ENCODE measurements around the gene MRPL19.

DNA sequence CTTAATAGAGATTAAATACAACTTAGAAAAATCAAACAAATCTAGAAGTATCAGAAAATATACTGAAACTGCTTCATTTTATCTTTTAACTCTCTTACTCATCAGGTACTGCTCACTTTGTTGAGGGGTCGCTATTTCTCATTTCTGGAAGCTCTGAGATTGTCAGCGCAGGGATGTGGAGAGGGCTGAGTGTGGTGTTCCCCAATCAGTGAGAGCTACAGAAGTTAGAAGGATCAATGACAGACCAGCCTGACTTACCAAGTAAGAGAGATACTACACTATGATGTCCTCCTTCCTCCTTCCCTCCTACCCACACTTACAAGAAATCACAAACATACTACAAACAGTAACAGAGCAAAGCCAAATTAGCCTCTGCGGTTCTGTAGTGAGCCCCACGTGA is 56.0 kb downstream of the MRPL19 start:
- TF ChIP-seq CTCF (IDR thresholded peaks at IDR 0.05): no peak
- no peak for TF ChIP-seq POLR2AphosphoS5 (IDR thresholded peaks at IDR 0.05; ENCODE audit: low read depth, low read length)
- TF ChIP-seq TCF7L2 (IDR thresholded peaks at IDR 0.05; ENCODE audit: low read depth, low read length): no peak
- TF ChIP-seq SIN3A (IDR thresholded peaks at IDR 0.05; ENCODE audit: borderline replicate concordance, insufficient read depth, low read depth, low read length): no peak
- TF ChIP-seq, protein P1, sequence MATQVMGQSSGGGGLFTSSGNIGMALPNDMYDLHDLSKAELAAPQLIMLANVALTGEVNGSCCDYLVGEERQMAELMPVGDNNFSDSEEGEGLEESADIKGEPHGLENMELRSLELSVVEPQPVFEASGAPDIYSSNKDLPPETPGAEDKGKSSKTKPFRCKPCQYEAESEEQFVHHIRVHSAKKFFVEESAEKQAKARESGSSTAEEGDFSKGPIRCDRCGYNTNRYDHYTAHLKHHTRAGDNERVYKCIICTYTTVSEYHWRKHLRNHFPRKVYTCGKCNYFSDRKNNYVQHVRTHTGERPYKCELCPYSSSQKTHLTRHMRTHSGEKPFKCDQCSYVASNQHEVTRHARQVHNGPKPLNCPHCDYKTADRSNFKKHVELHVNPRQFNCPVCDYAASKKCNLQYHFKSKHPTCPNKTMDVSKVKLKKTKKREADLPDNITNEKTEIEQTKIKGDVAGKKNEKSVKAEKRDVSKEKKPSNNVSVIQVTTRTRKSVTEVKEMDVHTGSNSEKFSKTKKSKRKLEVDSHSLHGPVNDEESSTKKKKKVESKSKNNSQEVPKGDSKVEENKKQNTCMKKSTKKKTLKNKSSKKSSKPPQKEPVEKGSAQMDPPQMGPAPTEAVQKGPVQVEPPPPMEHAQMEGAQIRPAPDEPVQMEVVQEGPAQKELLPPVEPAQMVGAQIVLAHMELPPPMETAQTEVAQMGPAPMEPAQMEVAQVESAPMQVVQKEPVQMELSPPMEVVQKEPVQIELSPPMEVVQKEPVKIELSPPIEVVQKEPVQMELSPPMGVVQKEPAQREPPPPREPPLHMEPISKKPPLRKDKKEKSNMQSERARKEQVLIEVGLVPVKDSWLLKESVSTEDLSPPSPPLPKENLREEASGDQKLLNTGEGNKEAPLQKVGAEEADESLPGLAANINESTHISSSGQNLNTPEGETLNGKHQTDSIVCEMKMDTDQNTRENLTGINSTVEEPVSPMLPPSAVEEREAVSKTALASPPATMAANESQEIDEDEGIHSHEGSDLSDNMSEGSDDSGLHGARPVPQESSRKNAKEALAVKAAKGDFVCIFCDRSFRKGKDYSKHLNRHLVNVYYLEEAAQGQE (IDR thresholded peaks at IDR 0.05; ENCODE audit: insufficient read depth in 1 of 2, low read depth in 2 of 2, low read length in 1 of 2): no peak
